Measurements from ENCODE around the gene GPSM1.

DNA sequence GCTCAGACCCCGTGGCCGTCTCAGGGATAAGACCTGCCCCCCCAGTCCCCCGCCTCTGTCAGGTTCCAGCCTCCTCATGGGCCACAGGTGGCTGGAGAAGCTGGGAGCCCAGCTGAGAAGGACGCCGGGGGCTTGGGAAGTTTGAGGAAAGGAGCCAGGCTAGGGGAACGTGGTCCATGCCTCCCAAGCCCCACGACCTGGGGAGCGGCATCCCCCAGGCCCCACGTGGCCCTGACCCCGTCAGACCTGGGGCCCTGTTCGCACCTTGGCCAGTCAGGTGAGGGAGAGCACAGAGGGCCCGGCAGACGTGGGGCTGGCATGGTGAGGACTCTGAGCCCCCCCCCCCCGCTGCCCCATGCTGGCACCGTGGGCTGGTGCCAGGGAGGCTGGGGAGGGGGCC, 3.7 kb downstream of the GPSM1 start:
- TF ChIP-seq, protein P1, sequence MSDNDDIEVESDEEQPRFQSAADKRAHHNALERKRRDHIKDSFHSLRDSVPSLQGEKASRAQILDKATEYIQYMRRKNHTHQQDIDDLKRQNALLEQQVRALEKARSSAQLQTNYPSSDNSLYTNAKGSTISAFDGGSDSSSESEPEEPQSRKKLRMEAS (IDR thresholded peaks at IDR 0.05), result no peak
- TF ChIP-seq POLR2A (IDR thresholded peaks at IDR 0.05; ENCODE audit: borderline replicate concordance, extremely low read depth, insufficient read depth, insufficient read length), result no peak
- TF ChIP-seq POLR2AphosphoS5 (IDR thresholded peaks at IDR 0.05; ENCODE audit: low read depth, low read length), result no peak

Data from HCT116 (cell line).